Measurements from ENCODE around the gene NPW. TPM values are rescaled to one million over a fixed set of nuclear protein-coding genes. Genes with fewer than 3 reads are reported as not detected.

NPW gene
- total and polyA plus RNA-seq, 2 of the 8 experiments (the other 6 are each of a cell fraction or from before 2014, with no cell fraction given), result 4.0 to 10.3 TPM

- Histone ChIP-seq H2AFZ (ENCODE audit: low read length) (0 out of 2 replicates have a peak within 1 kb of the TSS, but pooled peaks have one; percentile 18), H3K4me3 (ENCODE audit: extremely low read depth in 1 of 4, insufficient read depth in 2 of 4, low read depth in 3 of 4, low read length in 4 of 4) (peak within 1 kb of the TSS; percentile 42 to 66 (median 46)), H3K4me1 (replicated peaks in 1 of 4; ENCODE audit: control insufficient read depth in 3 of 4, insufficient read depth in 4 of 4, low read length in 3 of 4) (peaks cover 0 to 14% (median 11%) of the 10 kb centered on the region in 4 experiments; a peak in 5 of 7 replicates), H3K14ac (ENCODE audit: insufficient read length) (no peak within 1 kb of the TSS), H2BK5ac (ENCODE audit: low read depth, low read length) (0 out of 2 replicates have a peak within 1 kb of the TSS, but pooled peaks have one; percentile 66), H3K36me3 (ENCODE audit: control insufficient read depth in 2 of 4, insufficient read depth in 4 of 4, low read length in 3 of 4) (no peaks in the 10 kb centered on the region), H2BK120ac (replicated peaks; ENCODE audit: low read depth, low read length) (peak within 1 kb of the TSS; percentile 64), H3K79me1 (ENCODE audit: low read depth, low read length) (no peaks in the 10 kb centered on the region), H3K9ac (replicated peaks in 1 of 4; ENCODE audit: extremely low read depth in 1 of 4, low read depth in 3 of 4, low read length in 3 of 4) (peak within 1 kb of the TSS in 1 of 4 experiments; percentile 2; a peak in 1 of 7 replicates), H3K4me2 (ENCODE audit: insufficient read depth in 1 of 2, low read depth in 2 of 2, low read length in 2 of 2) (peak within 1 kb of the TSS; percentile 61 to 80), H3K23ac (ENCODE audit: insufficient read length) (no peak within 1 kb of the TSS), H4K91ac (replicated peaks; ENCODE audit: insufficient read length, low read length) (peak within 1 kb of the TSS; percentile 95), H3K9me3 (ENCODE audit: insufficient read depth in 2 of 2, low read depth in 1 of 2, low read length in 1 of 2) (no peaks in the 10 kb centered on the region), H3K56ac (replicated peaks; ENCODE audit: insufficient read length, low read depth, low read length) (no peak within 1 kb of the TSS), H2BK15ac (ENCODE audit: low read length) (peak within 1 kb of the TSS; percentile 97), H3K79me2 (ENCODE audit: control insufficient read depth in 1 of 2, insufficient read depth in 2 of 2, low read length in 2 of 2) (no peaks in the 10 kb centered on the region), H4K5ac (ENCODE audit: insufficient read length, low read depth, low read length) (no peak within 1 kb of the TSS), H4K20me1 (replicated peaks in 1 of 2; ENCODE audit: control insufficient read depth in 1 of 2, insufficient read depth in 2 of 2, low read length in 2 of 2) (peaks cover 0 to 9% of the 10 kb centered on the region in 2 experiments), H2BK20ac (ENCODE audit: low read length) (peak within 1 kb of the TSS; percentile 80; the same call in 1 of the 2 replicates), H3K18ac (ENCODE audit: extremely low read depth, low read length) (peak within 1 kb of the TSS; percentile 65; the same call in 1 of the 2 replicates), H3K27ac (ENCODE audit: low read depth, low read length) (no peak within 1 kb of the TSS), H2BK12ac (ENCODE audit: low read depth, low read length) (peak within 1 kb of the TSS; percentile 96; the same call in 1 of the 2 replicates), H3K27me3 (replicated peaks in 1 of 4; ENCODE audit: control insufficient read depth in 3 of 4, extremely low read depth in 1 of 4, insufficient read depth in 3 of 4, low read length in 3 of 4) (peaks cover 2 to 30% (median 24%) of the 10 kb centered on the region in 4 experiments), H4K8ac (ENCODE audit: extremely low read depth, insufficient read depth, low read length) (peak within 1 kb of the TSS; percentile 40), H3K4ac (replicated peaks; ENCODE audit: insufficient read length, low read depth, low read length) (peak within 1 kb of the TSS; percentile 98), H3K23me2 (ENCODE audit: low read depth, low read length) (peaks cover 7% of the 10 kb centered on the region; the same call in 1 of the 2 replicates), H2AK5ac (ENCODE audit: low read depth, low read length) (peak within 1 kb of the TSS; percentile 87; the same call in 1 of the 2 replicates)
- CTCF ChIA-PET (ENCODE audit: partially characterized antibody), result interaction anchor here (0.8 to 1.6 kb wide), 5 partner anchors 8 to 64 kb away, joined by 3 to 5 read pairs (median 4); no protein-coding TSS in a partner anchor
- POLR2A ChIA-PET (ENCODE audit: partially characterized antibody), result interaction anchor here (0.5 to 2.1 kb wide), 5 partner anchors 15 to 435 kb away, joined by 3 to 7 read pairs (median 3); partner anchors contain the start of gene RPS2
- FAIRE-seq (no peak), DNase-seq (ENCODE audit: low read depth in 1 of 2, low spot score in 2 of 2) (no peak)
- 25% methylated on average over 11 of the region's 59 CpGs; no CpG with 5 or more reads in 1 of the 2 experiments for WGBS, 2 experiments (ENCODE audit: extremely low coverage in 1 of 2, insufficient coverage in 1 of 2, insufficient read length in 1 of 2, insufficient replicate concordance in 2 of 2, low coverage in 1 of 2, low lambda C conversion rate in 2 of 2, missing lambda C conversion rate in 1 of 2)
- TF ChIP-seq SIRT6 (IDR thresholded peaks at IDR 0.05; ENCODE audit: low read length) (no peak), SAP30 (IDR thresholded peaks at IDR 0.05; ENCODE audit: insufficient read depth, insufficient replicate concordance, low read length) (no peak), CBX5 (IDR thresholded peaks at IDR 0.05; ENCODE audit: low read depth, low read length) (no peak), KDM1A (IDR thresholded peaks at IDR 0.05; ENCODE audit: borderline replicate concordance, low read length) (no peak), RFX5 (IDR thresholded peaks at IDR 0.05; ENCODE audit: borderline replicate concordance, low read depth, low read length) (no peak), SUZ12 (IDR thresholded peaks at IDR 0.05; ENCODE audit: low read length) (no peak; the same call in 1 of the 2 replicates), FOSL1 (IDR thresholded peaks at IDR 0.05; ENCODE audit: insufficient read depth, low read depth, low read length) (no peak), RBBP5 (IDR thresholded peaks at IDR 0.05; ENCODE audit: borderline replicate concordance, low read depth, low read length) (no peak), HDAC2 (IDR thresholded peaks at IDR 0.05; ENCODE audit: borderline replicate concordance in 1 of 2, low read depth in 2 of 2, low read length in 2 of 2) (no peak), TAF1 (IDR thresholded peaks at IDR 0.05; ENCODE audit: low read depth, low read length) (no peak), POLR2A (IDR thresholded peaks at IDR 0.05; ENCODE audit: control extremely low read depth in 1 of 2, low read depth in 2 of 2, low read length in 2 of 2) (no peak), SP1 (IDR thresholded peaks at IDR 0.05; ENCODE audit: low read depth, low read length) (no peak)
Measured at GRCh38 chr16:2026461-2027023, 7.0 kb downstream of the NPW start, which contains the start of gene NHERF2. Gene NHERF2, plus strand, starts transcription at chr16:2026902. Its CDS starts 104 bp downstream, at chr16:2027006.
